Posterior vena cava (tissue), 2 donors: ENCODE measurements around the gene SH3TC1. TPM values are rescaled to one million over a fixed set of nuclear protein-coding genes. Genes with fewer than 3 reads are reported as not detected.
A peak's percentile ranks its signal among the peaks of the same experiment; 100 is the strongest.

Experiments
- DNase-seq: peaks from one replicate; pipeline ENCODE4 v3.0.0-alpha.2; 2020; ENCODE audit warnings: low spot score
- intact Hi-C, 2 donors: fragments of 100-400 bp; cut with DNase I; formaldehyde crosslinking; loops; one replicate each; pipeline versions ENCODE4 v1.14.1 to v1.14.2; 2022 to 2023
- total RNA-seq, 2 donors: library from RNA; stranded (reverse); fragmentation: NEBNext Ultra II Directional; extraction: Animal tissue kit (Norgen Biotek cat#: 25700); gene quantifications; one replicate each; pipeline ENCODE4 v1.2.1, GENCODE V29; 2021
- donor health status: DM: yes; HTN: yes; CAD: no.
- donor health status: DM: yes; HTN: yes; CAD: no.

SH3TC1 gene
- total RNA-seq, 2 donors from 2014 or later: 36.6 to 45.1 TPM

- intact Hi-C loops: no loop called here
- DNase-seq: peak; percentile 72
Measured at GRCh38 chr4:8286719-8287342, 87.7 kb downstream of the SH3TC1 start.

- intact Hi-C loops: no loop called here
- peak; percentile 38 for DNase-seq
Measured at GRCh38 chr4:8287343-8288280, 88.5 kb downstream of the SH3TC1 start.

- peak; percentile 45 for DNase-seq
- intact Hi-C loops: no loop called here
Measured at GRCh38 chr4:8289151-8289750, 90.2 kb downstream of the SH3TC1 start.

- peak; percentile 58 for DNase-seq
- intact Hi-C loops: no loop called here
Measured at GRCh38 chr4:8289956-8290700, 91.0 kb downstream of the SH3TC1 start.

GRCh38 chr4:8290701-8290970 is 91.5 kb downstream of the SH3TC1 start:
- peak; percentile 49 for DNase-seq
- intact Hi-C loops: no loop called here

Other genes with a start within 250 kb of the SH3TC1 start
- gene ABLIM2, start 40.5 kb upstream of the SH3TC1 start, total RNA-seq: 10 to 100 TPM; 11.7 to 23.8 TPM
- gene HTRA3, start 70.5 kb downstream of the SH3TC1 start, total RNA-seq: 100 to 1,000 TPM in 1 of 2 donors, 10 to 100 TPM in 1; 14.9 to 104 TPM
- gene ACOX3, start 241.4 kb downstream of the SH3TC1 start, total RNA-seq: 10 to 100 TPM; 29.7 to 36.8 TPM
- 10 to 100 TPM; 14.2 to 15.5 TPM for gene TRMT44, start 241.5 kb downstream of the SH3TC1 start, total RNA-seq